ENCODE results near the gene ROBO1. TPM values are rescaled to one million over a fixed set of nuclear protein-coding genes. Genes with fewer than 3 reads are reported as not detected.
"Not testable (repeated sequence)": the region's sequence is repeated elsewhere in the genome, so short reads cannot be mapped to it uniquely, and the experiment has no call there.

Gene ROBO1
- total RNA-seq, 1 experiment from 2014 or later: 67.6 TPM

DNA sequence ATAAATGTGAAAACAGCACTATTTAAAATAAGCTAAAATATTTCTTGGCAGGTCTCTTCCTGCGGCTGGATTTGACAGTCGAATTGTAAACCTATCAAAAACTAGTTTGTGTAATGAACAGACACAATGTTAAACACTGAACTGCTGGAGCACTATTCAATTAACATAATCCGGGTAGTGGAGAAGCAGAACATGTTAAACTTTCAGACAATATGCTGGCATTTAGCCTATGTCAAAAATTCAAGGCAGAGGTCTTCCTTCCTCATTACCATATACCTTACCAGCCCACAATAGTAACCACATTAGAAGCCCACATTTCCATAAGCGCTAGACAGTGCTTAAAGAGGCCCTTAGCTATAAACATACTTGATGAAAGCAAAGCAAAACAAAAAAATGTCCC, 1042.9 kb downstream of the ROBO1 start:
- DNase-seq (ENCODE audit: low spot score): peak; percentile 43
- peaks cover 53% of the 10 kb centered on the region for H3K4me1 ChIP-seq (ENCODE audit: insufficient read depth, low read length, poor library complexity, severe bottlenecking)
- no peaks in the 10 kb centered on the region for H3K27me3 ChIP-seq (replicated peaks; ENCODE audit: insufficient read depth, low read depth, low read length, poor library complexity)
- no peaks in the 10 kb centered on the region for H3K9me3 ChIP-seq (ENCODE audit: low read depth, low read length, poor library complexity, severe bottlenecking)
- BruUV-seq (replicated peaks): no TSS peak
- CTCF ChIA-PET: interaction anchor here (0.6 kb wide), 1 partner anchor 13 kb away, joined by 4 read pairs; no protein-coding TSS in a partner anchor
- H3K27ac ChIP-seq (ENCODE audit: low read depth, low read length, poor library complexity, severe bottlenecking): peak overlapping the region; percentile 32
- TF ChIP-seq, protein P1, sequence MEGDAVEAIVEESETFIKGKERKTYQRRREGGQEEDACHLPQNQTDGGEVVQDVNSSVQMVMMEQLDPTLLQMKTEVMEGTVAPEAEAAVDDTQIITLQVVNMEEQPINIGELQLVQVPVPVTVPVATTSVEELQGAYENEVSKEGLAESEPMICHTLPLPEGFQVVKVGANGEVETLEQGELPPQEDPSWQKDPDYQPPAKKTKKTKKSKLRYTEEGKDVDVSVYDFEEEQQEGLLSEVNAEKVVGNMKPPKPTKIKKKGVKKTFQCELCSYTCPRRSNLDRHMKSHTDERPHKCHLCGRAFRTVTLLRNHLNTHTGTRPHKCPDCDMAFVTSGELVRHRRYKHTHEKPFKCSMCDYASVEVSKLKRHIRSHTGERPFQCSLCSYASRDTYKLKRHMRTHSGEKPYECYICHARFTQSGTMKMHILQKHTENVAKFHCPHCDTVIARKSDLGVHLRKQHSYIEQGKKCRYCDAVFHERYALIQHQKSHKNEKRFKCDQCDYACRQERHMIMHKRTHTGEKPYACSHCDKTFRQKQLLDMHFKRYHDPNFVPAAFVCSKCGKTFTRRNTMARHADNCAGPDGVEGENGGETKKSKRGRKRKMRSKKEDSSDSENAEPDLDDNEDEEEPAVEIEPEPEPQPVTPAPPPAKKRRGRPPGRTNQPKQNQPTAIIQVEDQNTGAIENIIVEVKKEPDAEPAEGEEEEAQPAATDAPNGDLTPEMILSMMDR (conservative IDR thresholded peaks at IDR 0.05; ENCODE audit: low read depth, low read length): no peak
- TF ChIP-seq EZH2 (IDR thresholded peaks at IDR 0.05; ENCODE audit: borderline replicate concordance, low read depth, low read length, poor library complexity, severe bottlenecking): no peak
- POLR2A ChIA-PET (ENCODE audit: low non-redundant PET): no interaction called here
- H3K4me3 ChIP-seq (ENCODE audit: low read depth, low read length, poor library complexity, severe bottlenecking): no peak overlapping the region
- H3K36me3 ChIP-seq (ENCODE audit: insufficient read depth, low read length, poor library complexity, severe bottlenecking): no peaks in the 10 kb centered on the region
- intact Hi-C loops (cut with micrococcal nuclease; ENCODE audit: unreplicated experiment): loop anchor here (5.0 kb wide), 1 partner anchor 292 kb away; no protein-coding TSS in a partner anchor

DNA sequence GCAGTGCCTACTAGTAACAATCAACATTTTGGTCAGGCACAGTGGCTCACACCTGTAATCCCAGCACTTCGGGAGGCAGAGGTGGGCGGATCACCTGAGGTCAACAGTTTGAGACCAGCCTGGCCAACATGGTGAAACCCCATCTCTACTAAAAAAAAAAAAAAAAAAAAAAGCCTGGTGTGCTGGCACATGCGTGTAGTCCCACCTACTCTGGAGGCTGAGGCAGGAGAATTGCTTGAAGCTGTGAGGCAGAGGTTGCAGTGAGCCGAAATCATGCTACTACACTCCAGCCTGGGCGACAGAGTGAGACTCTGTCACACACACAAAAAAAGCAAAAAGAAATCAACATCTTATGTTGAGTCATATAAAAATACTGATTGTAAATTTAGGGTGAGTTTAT, 1043.4 kb downstream of the ROBO1 start:
- peaks cover 48% of the 10 kb centered on the region for H3K4me1 ChIP-seq (ENCODE audit: insufficient read depth, low read length, poor library complexity, severe bottlenecking)
- intact Hi-C loops (cut with micrococcal nuclease; ENCODE audit: unreplicated experiment); H3K4me3 ChIP-seq (ENCODE audit: low read depth, low read length, poor library complexity, severe bottlenecking); H3K27me3 ChIP-seq (replicated peaks; ENCODE audit: insufficient read depth, low read depth, low read length, poor library complexity); H3K36me3 ChIP-seq (ENCODE audit: insufficient read depth, low read length, poor library complexity, severe bottlenecking); POLR2A ChIA-PET (ENCODE audit: low non-redundant PET); BruUV-seq (replicated peaks); DNase-seq (ENCODE audit: low spot score); H3K9me3 ChIP-seq (ENCODE audit: low read depth, low read length, poor library complexity, severe bottlenecking): not testable (repeated sequence)
- H3K27ac ChIP-seq (ENCODE audit: low read depth, low read length, poor library complexity, severe bottlenecking): peak overlapping the region; percentile 32
- CTCF ChIA-PET: interaction anchor here (0.6 kb wide), 1 partner anchor 12 kb away, joined by 4 read pairs; no protein-coding TSS in a partner anchor

- CTCF ChIA-PET: no interaction called here
- Histone ChIP-seq H3K27me3 (replicated peaks; ENCODE audit: insufficient read depth, low read depth, low read length, poor library complexity) (no peaks in the 10 kb centered on the region), H3K4me1 (ENCODE audit: insufficient read depth, low read length, poor library complexity, severe bottlenecking) (peaks cover 42% of the 10 kb centered on the region), H3K27ac (ENCODE audit: low read depth, low read length, poor library complexity, severe bottlenecking) (no peak overlapping the region), H3K4me3 (ENCODE audit: low read depth, low read length, poor library complexity, severe bottlenecking) (no peak overlapping the region), H3K9me3 (ENCODE audit: low read depth, low read length, poor library complexity, severe bottlenecking) (no peaks in the 10 kb centered on the region), H3K36me3 (ENCODE audit: insufficient read depth, low read length, poor library complexity, severe bottlenecking) (no peaks in the 10 kb centered on the region)
- POLR2A ChIA-PET (ENCODE audit: low non-redundant PET): no interaction called here
- intact Hi-C loops (cut with micrococcal nuclease; ENCODE audit: unreplicated experiment): no loop called here
- no peak for DNase-seq (ENCODE audit: low spot score)
- TF ChIP-seq EZH2 (IDR thresholded peaks at IDR 0.05; ENCODE audit: borderline replicate concordance, low read depth, low read length, poor library complexity, severe bottlenecking): no peak
- TF ChIP-seq, protein P1 (conservative IDR thresholded peaks at IDR 0.05; ENCODE audit: low read depth, low read length): no peak
- no TSS peak for BruUV-seq (replicated peaks)
Observed at GRCh38 chr3:78721771-78722543, 1045.8 kb downstream of the ROBO1 start.

GRCh38 chr3:78718707-78719106, 1049.1 kb downstream of the ROBO1 start:
- no TSS peak for BruUV-seq (replicated peaks)
- Histone ChIP-seq H3K9me3 (ENCODE audit: low read depth, low read length, poor library complexity, severe bottlenecking) (no peaks in the 10 kb centered on the region), H3K4me1 (ENCODE audit: insufficient read depth, low read length, poor library complexity, severe bottlenecking) (peaks cover 29% of the 10 kb centered on the region), H3K27ac (ENCODE audit: low read depth, low read length, poor library complexity, severe bottlenecking) (no peak overlapping the region), H3K36me3 (ENCODE audit: insufficient read depth, low read length, poor library complexity, severe bottlenecking) (no peaks in the 10 kb centered on the region), H3K4me3 (ENCODE audit: low read depth, low read length, poor library complexity, severe bottlenecking) (no peak overlapping the region), H3K27me3 (replicated peaks; ENCODE audit: insufficient read depth, low read depth, low read length, poor library complexity) (no peaks in the 10 kb centered on the region)
- TF ChIP-seq, protein P1 (conservative IDR thresholded peaks at IDR 0.05; ENCODE audit: low read depth, low read length): no peak
- no peak for TF ChIP-seq EZH2 (IDR thresholded peaks at IDR 0.05; ENCODE audit: borderline replicate concordance, low read depth, low read length, poor library complexity, severe bottlenecking)
- no peak for DNase-seq (ENCODE audit: low spot score)
- CTCF ChIA-PET: no interaction called here
- intact Hi-C loops (cut with micrococcal nuclease; ENCODE audit: unreplicated experiment): no loop called here
- POLR2A ChIA-PET (ENCODE audit: low non-redundant PET): no interaction called here

All from A673 (cell line).